HG02970 (cell line): ENCODE results near the gene OTOA.
"Not testable (repeated sequence)": the region's sequence is repeated elsewhere in the genome, so short reads cannot be mapped to it uniquely, and the experiment has no call there.

Source experiments
- ATAC-seq: cut with Tn5 transposase; IDR thresholded peaks from one replicate; pipeline ENCODE4 v1.9.1; 2021; ENCODE audit warnings: mild to moderate bottlenecking, moderate library complexity, moderate number of reproducible peaks; ENCODE audit not compliant: unreplicated experiment, low FRiP score

Gene OTOA

DNA sequence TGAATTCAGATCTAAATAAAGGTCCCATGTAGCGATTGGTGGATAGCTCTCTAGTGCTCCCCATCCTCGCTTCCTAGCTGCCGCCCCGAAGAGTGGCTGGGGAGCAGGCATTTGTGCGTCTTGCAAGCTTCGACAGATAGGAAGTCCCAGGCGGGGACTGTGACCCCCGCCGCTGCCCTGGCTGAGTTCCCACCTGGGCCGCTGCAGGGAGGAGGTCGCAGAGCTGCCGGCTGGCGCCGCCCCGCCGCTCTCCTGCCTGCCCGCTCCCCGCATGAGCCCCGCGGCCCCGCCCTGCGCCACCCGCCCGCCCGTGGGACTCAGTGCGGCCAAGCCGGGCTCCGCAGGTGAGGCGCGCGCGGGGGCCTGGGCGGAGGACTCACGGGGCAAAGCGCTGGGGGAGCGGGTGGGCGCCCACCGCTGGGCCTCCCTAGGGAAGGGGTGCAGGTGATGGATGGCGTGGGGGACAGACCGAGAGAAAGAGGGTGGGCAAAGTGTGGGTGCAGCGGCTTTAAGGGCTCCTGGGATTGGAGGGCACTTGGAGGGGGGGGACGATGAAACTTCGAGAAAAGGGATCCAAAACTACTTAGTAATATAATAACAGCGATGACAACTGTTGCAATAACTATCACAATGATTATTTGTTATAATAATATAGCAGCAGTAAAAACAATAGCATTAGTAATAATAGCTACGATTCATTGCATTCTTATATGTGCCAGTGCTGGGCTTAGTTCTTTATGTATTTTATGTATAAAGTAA, at the start of gene OTOA:
TSS of gene OTOA (plus strand) at position 80 of the 759 bp plus-strand sequence. CDS start 14,547 bp downstream, outside the sequence.
- no peak for ATAC-seq

- no peak for ATAC-seq
These were observed 48.9 kb upstream of the OTOA start for GRCh38 chr16:21614896-21615295.

GRCh38 chr16:21617607-21618006, 46.2 kb upstream of the OTOA start:
- ATAC-seq: no peak

GRCh38 chr16:21618281-21618680, 45.5 kb upstream of the OTOA start:
- no peak for ATAC-seq

- ATAC-seq: no peak
These were observed 43.9 kb upstream of the OTOA start for GRCh38 chr16:21619765-21620425.

GRCh38 chr16:21620592-21620991, 43.2 kb upstream of the OTOA start:
- ATAC-seq: no peak

DNA sequence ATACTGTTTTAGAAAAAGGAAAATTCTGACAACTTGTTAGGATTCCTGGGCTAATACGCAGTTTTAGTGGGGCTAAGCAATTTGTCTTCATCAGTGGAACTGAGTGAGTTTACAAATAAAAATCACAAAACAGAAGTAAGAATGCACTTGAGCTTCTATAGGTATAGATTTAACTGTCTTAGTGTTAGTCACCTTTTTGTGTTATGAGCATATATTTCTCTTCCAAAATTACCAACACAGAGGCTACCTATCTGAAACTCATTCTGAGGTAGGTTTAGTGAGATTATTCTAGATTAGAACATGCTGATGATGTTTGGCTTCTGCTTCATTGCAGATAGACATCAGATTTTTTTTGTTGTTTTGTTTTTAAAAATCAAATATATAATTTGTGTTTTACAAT, 41.2 kb upstream of the OTOA start:
- ATAC-seq: no peak

GRCh38 chr16:21625026-21625425, 38.7 kb upstream of the OTOA start:
- ATAC-seq: no peak

DNA sequence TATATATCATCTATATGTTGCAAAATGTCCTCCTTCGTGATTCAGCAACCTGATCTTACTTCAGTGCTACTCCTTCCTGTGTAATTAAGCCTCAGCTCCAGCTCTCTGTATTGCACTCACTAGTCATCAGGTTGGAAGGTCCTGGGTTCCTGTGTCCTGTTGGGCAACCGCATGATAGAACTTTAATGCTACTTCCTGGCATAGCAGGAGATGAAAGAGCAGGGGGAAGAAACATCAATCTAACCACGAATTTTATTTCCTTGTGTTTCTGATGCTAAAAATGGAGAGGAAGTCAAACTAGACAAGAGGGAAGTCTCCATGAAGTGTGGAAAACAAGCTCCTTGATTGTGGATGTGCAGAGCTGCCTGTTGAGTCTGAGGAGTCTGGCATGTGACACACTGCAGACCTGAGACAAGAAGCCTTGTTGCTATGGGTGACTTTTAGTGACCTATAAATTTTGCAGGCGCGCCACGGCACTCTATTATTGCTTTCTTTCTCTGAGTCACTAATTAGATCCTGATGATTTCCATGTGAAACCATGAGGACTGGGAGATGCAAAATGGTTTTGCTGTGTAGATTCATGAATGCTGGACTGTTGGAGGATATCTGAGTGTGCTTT, 37.0 kb upstream of the OTOA start:
- no peak for ATAC-seq

- no peak for ATAC-seq
These were observed 35.5 kb upstream of the OTOA start for GRCh38 chr16:21628121-21628726.

GRCh38 chr16:21628772-21629171, 35.0 kb upstream of the OTOA start:
- ATAC-seq: no peak

- ATAC-seq: not testable (repeated sequence)
These were observed 33.9 kb upstream of the OTOA start for GRCh38 chr16:21629616-21630539.

DNA sequence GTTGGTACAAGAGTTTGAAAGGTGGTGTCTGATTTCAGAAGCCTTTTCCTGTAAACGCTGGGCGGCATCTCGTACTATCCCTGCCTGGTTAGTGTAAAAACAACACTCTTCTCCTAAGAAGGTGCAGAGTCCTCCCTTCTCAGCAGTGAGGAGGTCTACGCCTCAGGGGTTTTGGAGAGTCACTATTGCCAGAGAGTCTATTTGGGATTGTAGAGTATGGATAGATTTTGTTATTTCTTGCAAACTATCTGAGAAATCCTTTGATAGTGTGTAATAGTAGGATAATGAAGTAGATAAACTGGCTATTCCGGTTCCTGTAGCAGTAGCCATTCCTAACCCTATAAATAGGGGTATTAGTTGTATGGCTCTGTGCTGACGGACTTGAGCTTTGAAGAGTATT, 32.9 kb upstream of the OTOA start:
- not testable (repeated sequence) for ATAC-seq

DNA sequence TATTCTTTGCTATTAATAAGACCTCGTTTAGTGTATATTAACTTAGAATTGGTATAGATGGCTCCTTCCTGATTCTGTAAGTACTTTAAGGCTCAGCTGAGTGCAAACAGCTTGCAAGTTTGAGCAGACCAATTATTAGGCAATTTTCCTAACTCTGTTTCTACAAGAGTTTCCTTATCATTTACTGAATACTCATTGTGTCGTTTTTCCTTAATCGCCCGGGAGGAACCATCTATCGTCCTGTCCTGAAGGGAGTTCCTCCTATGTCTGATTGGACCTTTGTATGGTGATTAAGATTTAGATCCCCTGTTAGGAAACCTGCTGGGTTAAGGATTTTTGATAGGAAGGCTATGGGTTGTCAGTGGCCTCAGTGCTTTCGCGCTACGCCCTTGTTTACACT, 32.4 kb upstream of the OTOA start:
- not testable (repeated sequence) for ATAC-seq

GRCh38 chr16:21631951-21632575, 31.7 kb upstream of the OTOA start:
- ATAC-seq: not testable (repeated sequence)

DNA sequence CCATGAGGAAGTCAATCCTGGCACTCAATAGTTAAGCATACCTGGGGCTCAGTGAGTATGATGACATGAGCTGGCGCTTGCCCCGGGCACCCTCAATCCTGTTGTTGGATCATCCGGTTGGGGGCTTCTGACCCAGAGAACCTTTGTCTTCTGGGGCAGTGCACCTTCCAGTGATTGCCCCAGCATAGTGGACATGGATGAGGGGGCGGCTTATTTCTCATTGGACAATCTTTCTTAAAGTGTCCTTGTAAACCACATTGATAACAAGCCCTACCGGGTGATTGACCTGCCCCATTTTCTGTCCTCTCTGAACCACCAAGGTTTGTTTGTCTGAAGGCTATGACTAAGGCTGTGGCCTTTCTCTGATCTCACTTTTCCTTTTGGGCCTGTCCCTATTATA, 29.6 kb upstream of the OTOA start:
- ATAC-seq: no peak

GRCh38 chr16:21635694-21636093, 28.1 kb upstream of the OTOA start:
- not testable (repeated sequence) for ATAC-seq

- ATAC-seq: no peak
These were observed 26.5 kb upstream of the OTOA start for GRCh38 chr16:21637032-21637968.

DNA sequence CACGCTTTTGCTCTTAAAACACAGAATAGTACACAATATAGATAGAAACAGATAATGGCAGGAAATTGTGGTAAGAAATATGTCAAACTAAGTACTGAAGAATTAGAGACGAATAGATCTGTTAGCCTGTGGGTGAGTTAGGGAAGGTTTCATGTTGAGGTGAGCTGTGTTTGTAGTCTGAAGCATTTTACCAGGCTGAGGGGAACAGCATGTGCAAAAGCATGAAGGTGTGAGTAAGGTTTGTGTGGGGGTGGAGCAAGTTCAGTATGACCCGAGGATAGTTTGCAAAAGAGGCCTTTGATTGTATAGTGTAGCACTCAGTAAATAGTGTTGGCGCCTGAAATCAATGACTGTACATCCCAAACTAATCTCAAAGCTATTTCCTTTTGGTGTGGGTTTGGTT, 25.2 kb upstream of the OTOA start:
- no peak for ATAC-seq
